Measurements from ENCODE around the gene COX19.

GRCh38 chr7:944744-945143 is 30.6 kb downstream of the COX19 start:
- TF ChIP-seq, protein P1, sequence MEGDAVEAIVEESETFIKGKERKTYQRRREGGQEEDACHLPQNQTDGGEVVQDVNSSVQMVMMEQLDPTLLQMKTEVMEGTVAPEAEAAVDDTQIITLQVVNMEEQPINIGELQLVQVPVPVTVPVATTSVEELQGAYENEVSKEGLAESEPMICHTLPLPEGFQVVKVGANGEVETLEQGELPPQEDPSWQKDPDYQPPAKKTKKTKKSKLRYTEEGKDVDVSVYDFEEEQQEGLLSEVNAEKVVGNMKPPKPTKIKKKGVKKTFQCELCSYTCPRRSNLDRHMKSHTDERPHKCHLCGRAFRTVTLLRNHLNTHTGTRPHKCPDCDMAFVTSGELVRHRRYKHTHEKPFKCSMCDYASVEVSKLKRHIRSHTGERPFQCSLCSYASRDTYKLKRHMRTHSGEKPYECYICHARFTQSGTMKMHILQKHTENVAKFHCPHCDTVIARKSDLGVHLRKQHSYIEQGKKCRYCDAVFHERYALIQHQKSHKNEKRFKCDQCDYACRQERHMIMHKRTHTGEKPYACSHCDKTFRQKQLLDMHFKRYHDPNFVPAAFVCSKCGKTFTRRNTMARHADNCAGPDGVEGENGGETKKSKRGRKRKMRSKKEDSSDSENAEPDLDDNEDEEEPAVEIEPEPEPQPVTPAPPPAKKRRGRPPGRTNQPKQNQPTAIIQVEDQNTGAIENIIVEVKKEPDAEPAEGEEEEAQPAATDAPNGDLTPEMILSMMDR (optimal IDR thresholded peaks at IDR 0.05 in 1 of 3, IDR thresholded peaks at IDR 0.05 in 1 of 3, conservative IDR thresholded peaks at IDR 0.05 in 1 of 3; ENCODE audit: extremely low read depth in 1 of 3, insufficient read depth in 2 of 3, low read length in 3 of 3), result no peak
- no peak for TF ChIP-seq EZH2 (IDR thresholded peaks at IDR 0.05; ENCODE audit: low read length)

Measured in keratinocyte (primary cell).